Measurements from ENCODE around the gene TOR1AIP1. TPM values are rescaled to one million over a fixed set of nuclear protein-coding genes. Genes with fewer than 3 reads are reported as not detected.

TOR1AIP1 gene
- total RNA-seq, 1 donor from 2014 or later: 43.0 TPM

DNA sequence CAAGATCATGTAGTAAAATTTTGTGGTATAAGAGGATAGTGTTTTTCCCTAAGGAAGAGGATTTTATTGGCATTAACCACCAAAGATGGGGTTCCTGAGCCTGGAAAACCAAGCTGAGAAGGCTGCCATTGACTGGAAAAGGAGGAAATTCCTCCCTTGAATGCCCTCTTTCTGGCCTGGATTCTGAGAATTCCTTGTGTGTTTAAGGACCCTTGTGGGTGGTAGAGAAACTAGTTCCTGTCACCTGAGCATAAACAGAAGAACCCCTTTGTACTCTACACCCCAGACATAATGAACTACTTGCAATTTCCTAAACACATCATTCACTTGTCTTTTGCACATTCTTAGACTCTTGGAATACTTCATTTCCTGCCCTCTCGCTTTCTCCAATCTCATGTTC, 39.4 kb downstream of the TOR1AIP1 start:
- H3K27me3 ChIP-seq (ENCODE audit: control insufficient read depth, insufficient read depth, low read length): no peaks in the 10 kb centered on the region
- TF ChIP-seq, protein P1, sequence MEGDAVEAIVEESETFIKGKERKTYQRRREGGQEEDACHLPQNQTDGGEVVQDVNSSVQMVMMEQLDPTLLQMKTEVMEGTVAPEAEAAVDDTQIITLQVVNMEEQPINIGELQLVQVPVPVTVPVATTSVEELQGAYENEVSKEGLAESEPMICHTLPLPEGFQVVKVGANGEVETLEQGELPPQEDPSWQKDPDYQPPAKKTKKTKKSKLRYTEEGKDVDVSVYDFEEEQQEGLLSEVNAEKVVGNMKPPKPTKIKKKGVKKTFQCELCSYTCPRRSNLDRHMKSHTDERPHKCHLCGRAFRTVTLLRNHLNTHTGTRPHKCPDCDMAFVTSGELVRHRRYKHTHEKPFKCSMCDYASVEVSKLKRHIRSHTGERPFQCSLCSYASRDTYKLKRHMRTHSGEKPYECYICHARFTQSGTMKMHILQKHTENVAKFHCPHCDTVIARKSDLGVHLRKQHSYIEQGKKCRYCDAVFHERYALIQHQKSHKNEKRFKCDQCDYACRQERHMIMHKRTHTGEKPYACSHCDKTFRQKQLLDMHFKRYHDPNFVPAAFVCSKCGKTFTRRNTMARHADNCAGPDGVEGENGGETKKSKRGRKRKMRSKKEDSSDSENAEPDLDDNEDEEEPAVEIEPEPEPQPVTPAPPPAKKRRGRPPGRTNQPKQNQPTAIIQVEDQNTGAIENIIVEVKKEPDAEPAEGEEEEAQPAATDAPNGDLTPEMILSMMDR (IDR thresholded peaks at IDR 0.05; ENCODE audit: insufficient read depth, low read length, poor library complexity, severe bottlenecking): no peak
- H3K36me3 ChIP-seq (ENCODE audit: control insufficient read depth, insufficient read depth, low read length): peaks cover 1% of the 10 kb centered on the region
- H3K4me3 ChIP-seq (ENCODE audit: low read depth, low read length): no peak overlapping the region
- DNase-seq (ENCODE audit: low read depth): no peak

DNA sequence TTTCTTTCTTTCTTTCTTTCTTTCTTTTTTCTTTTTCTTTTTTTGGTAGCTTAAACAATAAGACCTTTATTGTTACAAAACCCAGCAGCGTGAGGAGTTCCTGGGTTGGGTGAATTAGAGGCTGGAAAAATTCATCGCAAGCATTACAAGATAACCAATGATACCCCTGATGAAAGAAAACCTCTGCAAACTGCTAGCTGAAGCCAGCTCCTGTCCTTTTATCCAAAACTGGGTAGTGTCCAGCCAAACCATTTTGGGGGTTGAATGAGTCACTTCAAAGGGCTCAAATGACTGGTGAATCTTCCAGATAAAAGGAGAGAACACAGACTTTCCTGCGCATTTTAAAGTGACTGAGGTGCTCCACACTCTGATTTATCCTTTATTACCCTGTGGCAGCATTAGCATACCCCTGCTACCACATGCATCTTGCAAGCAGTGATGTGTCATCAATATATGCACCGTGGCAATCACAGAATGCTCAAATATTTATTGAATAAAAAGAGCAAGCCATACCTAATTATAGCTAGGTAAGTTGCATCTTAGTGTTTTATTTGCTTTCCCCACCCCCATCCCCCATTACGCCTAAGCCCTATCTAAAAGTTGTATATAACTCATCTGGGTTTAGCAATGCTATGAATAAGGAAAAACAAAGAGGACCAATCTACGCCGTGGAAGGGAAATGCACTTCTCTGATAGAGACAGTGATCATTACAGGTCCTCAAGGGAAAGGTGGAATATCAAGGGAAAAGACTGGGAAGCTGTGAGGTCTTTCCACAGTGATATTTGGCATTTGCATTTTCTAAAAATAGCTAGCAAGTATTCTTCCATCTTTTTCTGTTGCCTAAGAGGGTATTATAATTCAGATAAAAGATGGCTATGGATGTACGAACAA, 40.1 kb downstream of the TOR1AIP1 start:
- Histone ChIP-seq H3K36me3 (ENCODE audit: control insufficient read depth, insufficient read depth, low read length) (peaks cover 1% of the 10 kb centered on the region), H3K27me3 (ENCODE audit: control insufficient read depth, insufficient read depth, low read length) (no peaks in the 10 kb centered on the region), H3K4me3 (ENCODE audit: low read depth, low read length) (no peak overlapping the region)
- no peak for DNase-seq (ENCODE audit: low read depth)
- TF ChIP-seq, protein P1 (IDR thresholded peaks at IDR 0.05; ENCODE audit: insufficient read depth, low read length, poor library complexity, severe bottlenecking): no peak

DNA sequence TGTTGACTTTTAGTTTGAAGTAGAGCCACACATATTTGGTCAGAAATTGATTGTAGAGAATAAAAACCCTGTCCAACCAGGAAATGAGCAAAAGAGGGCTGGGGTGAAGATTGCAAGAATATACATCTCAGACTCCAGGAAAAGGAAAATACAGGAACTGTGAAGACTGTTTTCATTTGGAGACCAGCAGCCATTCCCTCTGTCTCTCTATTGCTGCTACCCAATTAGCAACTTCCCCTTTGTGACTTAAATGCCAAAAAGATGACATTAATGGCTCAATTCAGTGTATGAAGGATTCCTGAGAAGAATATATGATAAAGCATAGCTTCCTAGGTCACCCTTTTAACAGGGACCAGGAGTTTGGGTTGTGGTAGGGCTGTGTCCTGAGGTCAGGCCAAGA, 40.9 kb downstream of the TOR1AIP1 start:
- H3K36me3 ChIP-seq (ENCODE audit: control insufficient read depth, insufficient read depth, low read length): no peaks in the 10 kb centered on the region
- TF ChIP-seq, protein P1 (IDR thresholded peaks at IDR 0.05; ENCODE audit: insufficient read depth, low read length, poor library complexity, severe bottlenecking): no peak
- H3K27me3 ChIP-seq (ENCODE audit: control insufficient read depth, insufficient read depth, low read length): no peaks in the 10 kb centered on the region
- no peak overlapping the region for H3K4me3 ChIP-seq (ENCODE audit: low read depth, low read length)
- DNase-seq (ENCODE audit: low read depth): no peak

DNA sequence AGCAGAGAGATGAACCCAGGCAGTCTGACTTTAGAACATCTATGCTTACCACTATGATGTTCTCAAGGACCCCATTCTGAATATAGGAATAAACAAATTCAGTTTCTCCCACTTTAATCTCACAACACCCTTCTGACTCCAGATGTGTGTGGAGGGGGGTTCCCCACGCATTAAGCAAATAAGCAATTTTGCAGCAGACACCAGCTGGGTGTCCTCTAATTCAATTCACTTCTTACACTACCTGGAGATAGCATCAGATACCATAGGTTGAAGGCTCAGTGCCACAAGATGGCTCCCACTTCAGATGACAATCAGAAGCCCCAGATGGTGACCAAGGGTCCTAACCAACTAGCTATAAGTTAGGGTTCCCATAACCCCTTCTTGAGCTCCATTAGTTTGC, 42.2 kb downstream of the TOR1AIP1 start:
- DNase-seq (ENCODE audit: low read depth): no peak
- H3K27me3 ChIP-seq (ENCODE audit: control insufficient read depth, insufficient read depth, low read length): no peaks in the 10 kb centered on the region
- H3K4me3 ChIP-seq (ENCODE audit: low read depth, low read length): no peak overlapping the region
- TF ChIP-seq, protein P1 (IDR thresholded peaks at IDR 0.05; ENCODE audit: insufficient read depth, low read length, poor library complexity, severe bottlenecking): no peak
- no peaks in the 10 kb centered on the region for H3K36me3 ChIP-seq (ENCODE audit: control insufficient read depth, insufficient read depth, low read length)

DNA sequence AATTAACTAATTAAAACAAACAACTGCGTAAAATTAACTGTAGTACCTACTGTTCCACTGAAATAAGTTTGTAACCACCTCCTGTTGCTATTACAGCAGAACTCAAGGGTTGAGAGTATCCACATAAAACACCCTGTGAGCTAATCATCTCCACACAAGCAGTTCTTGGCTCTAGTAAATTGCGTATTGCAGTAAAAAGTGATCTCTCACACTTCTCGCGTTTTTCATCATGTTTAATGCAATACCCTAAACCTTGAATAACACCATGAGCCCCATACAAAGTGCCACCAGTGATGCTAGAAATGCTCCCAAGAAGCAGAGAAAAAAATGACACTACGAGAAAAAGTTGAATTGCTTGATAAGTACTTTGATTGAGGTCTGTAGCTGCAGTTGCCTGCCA, 43.2 kb downstream of the TOR1AIP1 start:
- no peaks in the 10 kb centered on the region for H3K27me3 ChIP-seq (ENCODE audit: control insufficient read depth, insufficient read depth, low read length)
- TF ChIP-seq, protein P1 (IDR thresholded peaks at IDR 0.05; ENCODE audit: insufficient read depth, low read length, poor library complexity, severe bottlenecking): no peak
- no peak overlapping the region for H3K4me3 ChIP-seq (ENCODE audit: low read depth, low read length)
- DNase-seq (ENCODE audit: low read depth): no peak
- H3K36me3 ChIP-seq (ENCODE audit: control insufficient read depth, insufficient read depth, low read length): no peaks in the 10 kb centered on the region
